ENCODE results near the gene OR2G2. TPM values are rescaled to one million over a fixed set of nuclear protein-coding genes. Genes with fewer than 3 reads are reported as not detected.

The OR2G2 gene
- total and polyA plus RNA-seq, 2 donors (not counting 1 experiment from before 2014, with no cell fraction given): not detected

DNA sequence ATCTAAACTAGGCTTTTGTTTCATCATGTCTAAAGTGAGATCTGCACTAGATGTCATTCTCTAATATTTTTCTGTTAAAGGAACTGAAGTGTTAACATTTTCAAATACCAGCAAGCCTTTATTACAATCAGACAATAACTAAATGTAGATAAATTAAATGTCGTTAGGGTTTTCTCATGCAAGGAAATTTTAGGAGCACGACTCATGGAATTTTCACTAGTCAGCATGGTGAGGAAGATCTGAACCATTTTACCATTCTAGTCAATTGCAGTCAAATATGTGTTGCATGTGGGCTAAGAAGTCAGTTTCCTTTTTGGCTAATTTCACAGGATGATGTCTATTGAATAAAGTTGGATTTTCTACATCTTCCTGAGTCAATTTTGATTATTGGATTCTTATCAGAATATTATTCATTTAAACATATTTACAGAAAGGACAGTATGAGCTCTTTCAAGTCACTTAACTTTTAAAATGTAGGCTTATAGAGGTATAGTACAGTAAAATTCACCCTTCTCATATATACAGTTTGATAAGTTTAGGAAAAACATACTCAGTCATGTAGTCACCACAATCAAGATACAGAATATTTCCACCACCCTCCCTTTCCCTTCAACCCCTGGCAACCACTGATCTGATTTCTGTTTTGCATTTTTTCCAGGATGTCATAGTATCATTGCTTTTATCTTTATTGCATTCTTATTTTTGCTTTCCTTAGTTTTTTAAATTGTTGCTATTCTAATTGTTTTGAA, 30.1 kb upstream of the OR2G2 start:
- Histone ChIP-seq H3K79me2 (ENCODE audit: control insufficient read depth, insufficient read depth, low read length) (no peaks in the 10 kb centered on the region), H3K4me1 (ENCODE audit: control insufficient read depth, extremely low read depth, insufficient read depth, low read length) (no peaks in the 10 kb centered on the region), H3K4me3 (replicated peaks in 1 of 4; ENCODE audit: control extremely low read depth in 1 of 4, insufficient read depth in 1 of 4, low read depth in 3 of 4, low read length in 4 of 4) (no peak overlapping the region), H3K27ac (ENCODE audit: insufficient read depth, low read length) (no peak overlapping the region), H3K4me2 (ENCODE audit: extremely low read depth, insufficient read depth, low read length) (no peak overlapping the region), H3K9ac (ENCODE audit: insufficient read depth, low read length) (no peak overlapping the region), H2AFZ (ENCODE audit: low read length) (no peak overlapping the region), H3K36me3 (ENCODE audit: control insufficient read depth, insufficient read depth, low read length) (no peaks in the 10 kb centered on the region), H3K9me3 (ENCODE audit: control insufficient read depth, insufficient read depth, low read depth, low read length) (no peaks in the 10 kb centered on the region), H4K20me1 (ENCODE audit: control insufficient read depth, extremely low read depth, insufficient read depth, low read length) (no peaks in the 10 kb centered on the region), H3K27me3 (ENCODE audit: control insufficient read depth, insufficient read depth, low read length) (no peaks in the 10 kb centered on the region)
- DNase-seq (ENCODE audit: low read depth in 2 of 2): no peak
- TF ChIP-seq, protein P1, sequence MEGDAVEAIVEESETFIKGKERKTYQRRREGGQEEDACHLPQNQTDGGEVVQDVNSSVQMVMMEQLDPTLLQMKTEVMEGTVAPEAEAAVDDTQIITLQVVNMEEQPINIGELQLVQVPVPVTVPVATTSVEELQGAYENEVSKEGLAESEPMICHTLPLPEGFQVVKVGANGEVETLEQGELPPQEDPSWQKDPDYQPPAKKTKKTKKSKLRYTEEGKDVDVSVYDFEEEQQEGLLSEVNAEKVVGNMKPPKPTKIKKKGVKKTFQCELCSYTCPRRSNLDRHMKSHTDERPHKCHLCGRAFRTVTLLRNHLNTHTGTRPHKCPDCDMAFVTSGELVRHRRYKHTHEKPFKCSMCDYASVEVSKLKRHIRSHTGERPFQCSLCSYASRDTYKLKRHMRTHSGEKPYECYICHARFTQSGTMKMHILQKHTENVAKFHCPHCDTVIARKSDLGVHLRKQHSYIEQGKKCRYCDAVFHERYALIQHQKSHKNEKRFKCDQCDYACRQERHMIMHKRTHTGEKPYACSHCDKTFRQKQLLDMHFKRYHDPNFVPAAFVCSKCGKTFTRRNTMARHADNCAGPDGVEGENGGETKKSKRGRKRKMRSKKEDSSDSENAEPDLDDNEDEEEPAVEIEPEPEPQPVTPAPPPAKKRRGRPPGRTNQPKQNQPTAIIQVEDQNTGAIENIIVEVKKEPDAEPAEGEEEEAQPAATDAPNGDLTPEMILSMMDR (conservative IDR thresholded peaks at IDR 0.05 in 1 of 2, IDR thresholded peaks at IDR 0.05 in 1 of 2; ENCODE audit: low read depth in 1 of 2, low read length in 2 of 2): no peak
- no peak for TF ChIP-seq EZH2 (IDR thresholded peaks at IDR 0.05; ENCODE audit: low read length, missing control alignments)

DNA sequence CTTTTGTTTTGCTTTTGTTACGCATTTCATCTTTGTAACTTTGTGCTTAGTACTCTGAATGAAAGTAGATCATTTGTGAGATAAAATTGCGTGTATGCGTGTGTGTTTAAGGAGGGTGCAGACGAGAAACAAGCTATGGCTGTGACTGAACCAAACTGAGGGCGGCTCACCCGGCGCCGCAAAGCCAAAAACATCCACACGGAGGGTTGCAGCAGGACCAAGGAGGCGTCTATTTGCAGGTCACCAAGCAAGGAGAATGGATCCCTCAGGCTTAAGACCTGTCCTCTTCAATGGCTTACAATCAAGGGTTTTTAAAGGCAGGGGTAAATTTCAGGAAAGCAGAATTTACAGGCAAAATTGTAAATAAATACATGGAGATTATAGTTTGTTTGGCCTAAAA, 26.4 kb upstream of the OR2G2 start:
- H3K4me3 ChIP-seq (replicated peaks in 1 of 4; ENCODE audit: control extremely low read depth in 1 of 4, insufficient read depth in 1 of 4, low read depth in 3 of 4, low read length in 4 of 4): no peak overlapping the region
- H3K9me3 ChIP-seq (ENCODE audit: control insufficient read depth, insufficient read depth, low read depth, low read length): no peaks in the 10 kb centered on the region
- H3K4me1 ChIP-seq (ENCODE audit: control insufficient read depth, extremely low read depth, insufficient read depth, low read length): no peaks in the 10 kb centered on the region
- DNase-seq (ENCODE audit: low read depth in 2 of 2): no peak
- no peaks in the 10 kb centered on the region for H4K20me1 ChIP-seq (ENCODE audit: control insufficient read depth, extremely low read depth, insufficient read depth, low read length)
- H3K27me3 ChIP-seq (ENCODE audit: control insufficient read depth, insufficient read depth, low read length): no peaks in the 10 kb centered on the region
- H3K9ac ChIP-seq (ENCODE audit: insufficient read depth, low read length): no peak overlapping the region
- H2AFZ ChIP-seq (ENCODE audit: low read length): no peak overlapping the region
- TF ChIP-seq, protein P1 (conservative IDR thresholded peaks at IDR 0.05 in 1 of 2, IDR thresholded peaks at IDR 0.05 in 1 of 2; ENCODE audit: low read depth in 1 of 2, low read length in 2 of 2): no peak
- no peak for TF ChIP-seq EZH2 (IDR thresholded peaks at IDR 0.05; ENCODE audit: low read length, missing control alignments)
- no peaks in the 10 kb centered on the region for H3K79me2 ChIP-seq (ENCODE audit: control insufficient read depth, insufficient read depth, low read length)
- H3K36me3 ChIP-seq (ENCODE audit: control insufficient read depth, insufficient read depth, low read length): no peaks in the 10 kb centered on the region
- H3K4me2 ChIP-seq (ENCODE audit: extremely low read depth, insufficient read depth, low read length): no peak overlapping the region
- no peak overlapping the region for H3K27ac ChIP-seq (ENCODE audit: insufficient read depth, low read length)

DNA sequence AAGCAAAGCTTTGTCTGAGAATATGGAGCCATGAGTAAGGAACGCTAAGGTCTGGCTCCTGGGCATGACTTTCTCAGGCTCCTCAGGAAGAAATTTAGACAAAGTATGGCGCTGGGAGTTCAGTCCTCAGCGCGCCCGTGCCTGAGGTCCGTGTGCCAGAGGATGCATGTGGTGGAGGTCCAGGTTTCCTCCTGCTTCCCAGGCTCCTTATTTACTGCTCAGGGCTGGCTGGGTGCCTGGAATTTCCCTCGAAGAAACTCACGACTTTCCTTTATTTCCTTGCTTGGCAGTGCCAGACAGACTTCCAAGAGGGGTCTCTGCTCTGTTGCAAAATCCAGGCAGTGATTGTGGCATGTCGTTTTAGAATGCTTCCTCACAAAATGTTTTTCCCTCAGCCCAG, 26.0 kb upstream of the OR2G2 start:
- TF ChIP-seq EZH2 (IDR thresholded peaks at IDR 0.05; ENCODE audit: low read length, missing control alignments): no peak
- TF ChIP-seq, protein P1 (conservative IDR thresholded peaks at IDR 0.05 in 1 of 2, IDR thresholded peaks at IDR 0.05 in 1 of 2; ENCODE audit: low read depth in 1 of 2, low read length in 2 of 2): no peak
- Histone ChIP-seq H3K36me3 (ENCODE audit: control insufficient read depth, insufficient read depth, low read length) (no peaks in the 10 kb centered on the region), H3K9me3 (ENCODE audit: control insufficient read depth, insufficient read depth, low read depth, low read length) (no peaks in the 10 kb centered on the region), H3K4me3 (replicated peaks in 1 of 4; ENCODE audit: control extremely low read depth in 1 of 4, insufficient read depth in 1 of 4, low read depth in 3 of 4, low read length in 4 of 4) (no peak overlapping the region), H3K4me2 (ENCODE audit: extremely low read depth, insufficient read depth, low read length) (no peak overlapping the region), H3K79me2 (ENCODE audit: control insufficient read depth, insufficient read depth, low read length) (no peaks in the 10 kb centered on the region), H3K4me1 (ENCODE audit: control insufficient read depth, extremely low read depth, insufficient read depth, low read length) (no peaks in the 10 kb centered on the region), H3K9ac (ENCODE audit: insufficient read depth, low read length) (no peak overlapping the region), H3K27me3 (ENCODE audit: control insufficient read depth, insufficient read depth, low read length) (no peaks in the 10 kb centered on the region), H3K27ac (ENCODE audit: insufficient read depth, low read length) (no peak overlapping the region), H4K20me1 (ENCODE audit: control insufficient read depth, extremely low read depth, insufficient read depth, low read length) (no peaks in the 10 kb centered on the region), H2AFZ (ENCODE audit: low read length) (no peak overlapping the region)
- no peak for DNase-seq (ENCODE audit: low read depth in 2 of 2)
